Activated T-helper 17 cell treated with anti-CD3 and anti-CD28 coated beads, Interleukin-2, amount 50 U/mL, for 72 hours (primary cell): ENCODE results near the gene LTO1. TPM values are rescaled to one million over a fixed set of nuclear protein-coding genes. Genes with fewer than 3 reads are reported as not detected.

Source experiments
- ATAC-seq: fragments of 150-1000 bp; cut with Tn5 transposase; replicated peaks from 2 replicates; pipeline ENCODE4 v1.10.0; 2021; ENCODE audit warnings: mild to moderate bottlenecking, moderate library complexity
- H3K27ac Mint-ChIP-seq: one replicate; pipeline ENCODE4 v1.8.0; 2022; ENCODE audit warnings: mixed read lengths
- H3K27me3 Mint-ChIP-seq: one replicate; pipeline ENCODE4 v1.8.0; 2022; ENCODE audit warnings: mixed read lengths
- H3K36me3 Mint-ChIP-seq: one replicate; pipeline ENCODE4 v1.8.0; 2022; ENCODE audit warnings: low read depth, mild to moderate bottlenecking, mixed read lengths
- H3K4me1 Mint-ChIP-seq: one replicate; pipeline ENCODE4 v1.8.0; 2022; ENCODE audit warnings: mixed read lengths
- H3K4me3 Mint-ChIP-seq: one replicate; pipeline ENCODE4 v1.8.0; 2022; ENCODE audit warnings: mild to moderate bottlenecking, mixed read lengths
- H3K9me3 Mint-ChIP-seq: one replicate; pipeline ENCODE4 v1.8.0; 2022; ENCODE audit warnings: mixed read lengths
- total RNA-seq, 2 donors: library from RNA; stranded (reverse); gene quantifications; one replicate each; pipeline ENCODE4 v1.2.3, GENCODE V29; 2022

LTO1 gene
- total RNA-seq, 2 donors from 2014 or later, result 20.4 to 25.6 TPM

- no peak overlapping the region for H3K27ac Mint-ChIP-seq
- no peaks in the 10 kb centered on the region for H3K9me3 Mint-ChIP-seq
- no peak for ATAC-seq
- no peak overlapping the region for H3K4me3 Mint-ChIP-seq
- H3K27me3 Mint-ChIP-seq, result no peaks in the 10 kb centered on the region
- no peaks in the 10 kb centered on the region for H3K4me1 Mint-ChIP-seq
- no peaks in the 10 kb centered on the region for H3K36me3 Mint-ChIP-seq
These were observed 22.2 kb downstream of the LTO1 start for GRCh38 chr11:69652999-69653398.

GRCh38 chr11:69651834-69652620 is 23.1 kb downstream of the LTO1 start:
- H3K36me3 Mint-ChIP-seq, result no peaks in the 10 kb centered on the region
- no peak overlapping the region for H3K4me3 Mint-ChIP-seq
- H3K4me1 Mint-ChIP-seq, result no peaks in the 10 kb centered on the region
- ATAC-seq, result no peak
- H3K27ac Mint-ChIP-seq, result no peak overlapping the region
- no peaks in the 10 kb centered on the region for H3K9me3 Mint-ChIP-seq
- H3K27me3 Mint-ChIP-seq, result no peaks in the 10 kb centered on the region

DNA sequence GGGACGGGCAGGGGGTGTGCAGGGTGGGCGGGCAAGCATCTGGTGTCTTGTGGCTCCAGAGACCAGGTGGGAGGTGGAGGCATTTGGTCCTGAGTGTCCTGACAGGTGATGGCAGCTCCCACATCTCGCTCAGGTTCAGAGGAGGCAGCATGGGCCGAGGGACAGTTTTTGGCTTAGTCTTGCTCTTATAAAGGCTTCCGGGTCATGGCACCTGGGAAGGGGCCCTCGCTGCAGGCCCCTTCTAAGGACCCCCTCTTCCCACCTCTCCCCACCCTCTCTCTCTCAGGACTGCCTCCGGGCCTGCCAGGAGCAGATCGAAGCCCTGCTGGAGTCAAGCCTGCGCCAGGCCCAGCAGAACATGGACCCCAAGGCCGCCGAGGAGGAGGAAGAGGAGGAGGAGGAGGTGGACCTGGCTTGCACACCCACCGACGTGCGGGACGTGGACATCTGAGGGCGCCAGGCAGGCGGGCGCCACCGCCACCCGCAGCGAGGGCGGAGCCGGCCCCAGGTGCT is 24.3 kb downstream of the LTO1 start:
- H3K4me1 Mint-ChIP-seq, result no peaks in the 10 kb centered on the region
- no peak overlapping the region for H3K4me3 Mint-ChIP-seq
- H3K9me3 Mint-ChIP-seq, result no peaks in the 10 kb centered on the region
- no peaks in the 10 kb centered on the region for H3K36me3 Mint-ChIP-seq
- H3K27ac Mint-ChIP-seq, result no peak overlapping the region
- ATAC-seq, result no peak
- H3K27me3 Mint-ChIP-seq, result no peaks in the 10 kb centered on the region

DNA sequence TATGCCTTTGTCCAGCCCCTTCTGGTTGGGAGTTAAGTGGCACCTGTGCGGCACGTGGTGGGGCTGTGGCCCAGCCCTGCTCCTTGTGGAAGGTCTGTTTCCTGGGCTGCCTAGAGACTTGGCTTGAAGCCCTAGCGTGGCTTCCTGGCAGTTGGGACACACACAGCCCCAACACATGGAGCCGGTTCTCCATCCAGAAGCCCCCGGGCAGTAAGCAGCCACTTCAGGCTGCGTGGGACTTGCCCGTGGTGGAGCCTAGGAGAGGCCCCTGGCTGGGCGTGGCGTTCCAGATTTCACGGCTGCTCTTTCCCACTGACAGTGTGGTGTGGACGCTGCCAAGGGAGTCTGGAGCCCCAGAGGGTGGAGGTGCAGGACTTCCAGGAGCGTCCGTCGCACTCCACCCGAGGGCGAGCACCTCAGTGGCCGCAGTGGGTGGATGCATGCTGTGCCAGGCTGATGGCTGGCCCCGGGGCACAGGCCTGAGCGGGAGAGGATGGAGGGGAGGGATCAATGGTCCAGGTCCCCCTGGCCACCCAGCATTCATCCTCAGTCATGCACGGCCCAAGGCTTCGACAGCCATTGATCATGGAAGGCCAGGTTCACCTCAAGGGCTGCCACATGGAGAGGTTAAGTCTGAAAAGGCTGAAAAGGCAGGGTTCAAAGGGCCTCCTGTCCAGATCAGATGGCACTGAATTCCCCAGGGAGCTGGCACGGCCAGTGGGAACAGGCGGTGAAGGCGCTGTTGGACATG is 24.9 kb downstream of the LTO1 start:
- H3K27me3 Mint-ChIP-seq, result no peaks in the 10 kb centered on the region
- no peak overlapping the region for H3K4me3 Mint-ChIP-seq
- no peak for ATAC-seq

DNA sequence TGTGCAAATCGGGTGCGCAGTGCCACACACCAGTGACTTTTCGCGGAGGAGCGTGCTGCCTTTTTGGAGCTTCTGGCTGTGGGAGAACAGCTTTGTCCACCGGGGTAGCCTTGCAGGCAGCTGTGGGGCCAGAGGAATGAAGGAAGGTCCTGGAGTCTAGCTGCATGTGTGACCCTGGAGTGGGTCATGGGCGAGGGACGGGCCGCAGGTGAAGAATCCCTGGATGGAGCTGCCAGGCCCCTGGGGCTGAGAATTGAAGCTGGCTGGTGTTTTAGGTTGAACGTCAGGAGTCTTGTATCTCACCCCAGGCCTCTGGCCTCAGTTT is 25.6 kb downstream of the LTO1 start:
- H3K27me3 Mint-ChIP-seq, result no peaks in the 10 kb centered on the region
- H3K36me3 Mint-ChIP-seq, result no peaks in the 10 kb centered on the region
- H3K4me3 Mint-ChIP-seq, result no peak overlapping the region
- no peak for ATAC-seq
- no peaks in the 10 kb centered on the region for H3K9me3 Mint-ChIP-seq
- no peak overlapping the region for H3K27ac Mint-ChIP-seq
- H3K4me1 Mint-ChIP-seq, result no peaks in the 10 kb centered on the region

More for the DNA sequence above, 24.9 kb downstream of the LTO1 start:
- Mint-ChIP-seq H3K36me3 (no peaks in the 10 kb centered on the region), H3K4me1 (no peaks in the 10 kb centered on the region), H3K27ac (no peak overlapping the region), H3K9me3 (no peaks in the 10 kb centered on the region)

DNA sequence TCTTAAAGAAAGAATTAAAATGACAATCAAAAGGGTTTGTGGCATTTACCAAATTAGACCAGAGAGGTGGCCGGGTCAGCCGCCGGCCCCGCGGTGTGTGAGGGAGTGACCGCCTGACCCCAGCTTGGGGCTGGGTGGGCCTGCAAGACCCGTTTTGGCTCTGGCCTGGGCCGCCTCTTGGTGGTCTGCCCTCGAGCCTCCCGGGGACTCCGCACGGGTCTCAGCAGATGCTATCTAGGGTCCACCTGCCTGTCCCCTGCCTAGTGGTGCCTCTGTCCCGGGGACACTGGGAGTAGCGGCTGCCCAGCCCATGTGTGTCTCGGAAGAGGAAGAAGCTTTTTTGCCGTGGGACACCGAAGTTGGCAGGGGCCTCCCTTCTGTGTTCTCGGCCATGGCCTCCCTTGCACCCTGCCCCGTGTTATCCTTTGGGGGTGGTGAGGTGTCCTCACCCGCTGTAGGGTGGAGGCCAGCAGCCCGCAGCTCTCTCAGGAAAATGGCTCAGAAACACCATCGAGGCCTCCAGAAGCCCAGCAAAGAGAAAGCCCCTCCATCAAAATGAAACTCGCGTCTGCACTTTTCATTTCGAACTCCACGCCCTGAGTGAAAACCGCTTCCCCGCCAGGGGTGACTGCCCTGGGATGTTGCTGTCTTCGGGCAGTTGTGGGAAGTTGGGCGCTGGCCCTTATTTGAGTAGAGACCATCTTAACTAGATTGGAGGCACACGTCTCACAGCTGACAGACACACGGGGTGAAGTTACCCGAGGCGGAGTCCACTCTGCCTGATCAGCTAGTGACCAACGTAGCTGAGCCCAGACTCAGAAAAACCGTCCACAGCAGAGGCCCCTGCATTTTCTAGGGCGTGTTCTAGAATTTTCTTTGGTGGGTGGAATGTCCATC is 26.2 kb downstream of the LTO1 start:
- Mint-ChIP-seq H3K36me3 (no peaks in the 10 kb centered on the region), H3K27me3 (no peaks in the 10 kb centered on the region), H3K4me3 (no peak overlapping the region), H3K4me1 (no peaks in the 10 kb centered on the region), H3K9me3 (no peaks in the 10 kb centered on the region), H3K27ac (no peak overlapping the region)
- no peak for ATAC-seq

DNA sequence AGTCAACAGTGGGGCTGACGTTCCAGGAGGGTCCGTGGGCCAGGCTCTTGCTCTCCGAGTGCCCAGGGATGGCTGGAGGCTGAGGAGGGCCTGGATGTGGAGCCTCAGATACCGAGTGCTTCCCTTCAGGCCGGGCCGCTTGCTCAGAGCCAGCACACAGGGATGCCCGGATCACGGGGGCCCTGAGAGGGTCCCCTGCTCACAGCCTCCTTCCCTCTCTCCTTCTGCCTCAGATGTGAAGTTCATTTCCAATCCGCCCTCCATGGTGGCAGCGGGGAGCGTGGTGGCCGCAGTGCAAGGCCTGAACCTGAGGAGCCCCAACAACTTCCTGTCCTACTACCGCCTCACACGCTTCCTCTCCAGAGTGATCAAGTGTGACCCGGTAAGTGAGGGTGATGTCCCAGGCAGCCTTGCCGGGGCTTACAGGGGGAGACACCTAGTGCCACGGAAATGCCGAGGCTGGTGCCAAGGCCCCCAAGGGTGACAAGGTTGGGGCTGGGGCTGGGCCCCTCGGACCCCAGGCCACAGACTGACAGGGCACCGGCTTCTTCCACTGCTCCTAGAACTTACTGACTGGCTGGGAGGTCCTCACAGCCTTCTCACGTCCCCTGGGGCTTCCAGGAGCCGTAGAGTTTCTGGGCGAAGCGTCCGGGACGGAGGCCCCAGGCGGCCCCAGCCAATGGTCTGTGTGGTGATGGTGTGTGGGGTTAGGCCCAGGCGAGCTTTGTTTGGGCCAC is 27.2 kb downstream of the LTO1 start:
- Mint-ChIP-seq H3K27me3 (no peaks in the 10 kb centered on the region), H3K4me1 (no peaks in the 10 kb centered on the region), H3K27ac (no peak overlapping the region), H3K4me3 (no peak overlapping the region), H3K36me3 (no peaks in the 10 kb centered on the region), H3K9me3 (no peaks in the 10 kb centered on the region)
- ATAC-seq, result no peak

- no peaks in the 10 kb centered on the region for H3K36me3 Mint-ChIP-seq
- no peaks in the 10 kb centered on the region for H3K9me3 Mint-ChIP-seq
- H3K4me1 Mint-ChIP-seq, result no peaks in the 10 kb centered on the region
- no peak for ATAC-seq
- H3K27me3 Mint-ChIP-seq, result no peaks in the 10 kb centered on the region
- H3K4me3 Mint-ChIP-seq, result no peak overlapping the region
- no peak overlapping the region for H3K27ac Mint-ChIP-seq
These were observed 27.8 kb downstream of the LTO1 start for GRCh38 chr11:69647390-69647748.

GRCh38 chr11:69646493-69647389 is 28.4 kb downstream of the LTO1 start:
- no peaks in the 10 kb centered on the region for H3K36me3 Mint-ChIP-seq
- ATAC-seq, result no peak
- no peaks in the 10 kb centered on the region for H3K9me3 Mint-ChIP-seq
- H3K27me3 Mint-ChIP-seq, result no peaks in the 10 kb centered on the region
- no peaks in the 10 kb centered on the region for H3K4me1 Mint-ChIP-seq
- no peak overlapping the region for H3K27ac Mint-ChIP-seq
- H3K4me3 Mint-ChIP-seq, result no peak overlapping the region

GRCh38 chr11:69645801-69646492 is 29.2 kb downstream of the LTO1 start:
- no peak for ATAC-seq
- no peak overlapping the region for H3K27ac Mint-ChIP-seq
- H3K36me3 Mint-ChIP-seq, result no peaks in the 10 kb centered on the region
- peaks cover 5% of the 10 kb centered on the region for H3K27me3 Mint-ChIP-seq
- H3K4me1 Mint-ChIP-seq, result peaks cover 5% of the 10 kb centered on the region
- H3K4me3 Mint-ChIP-seq, result no peak overlapping the region
- H3K9me3 Mint-ChIP-seq, result no peaks in the 10 kb centered on the region

DNA sequence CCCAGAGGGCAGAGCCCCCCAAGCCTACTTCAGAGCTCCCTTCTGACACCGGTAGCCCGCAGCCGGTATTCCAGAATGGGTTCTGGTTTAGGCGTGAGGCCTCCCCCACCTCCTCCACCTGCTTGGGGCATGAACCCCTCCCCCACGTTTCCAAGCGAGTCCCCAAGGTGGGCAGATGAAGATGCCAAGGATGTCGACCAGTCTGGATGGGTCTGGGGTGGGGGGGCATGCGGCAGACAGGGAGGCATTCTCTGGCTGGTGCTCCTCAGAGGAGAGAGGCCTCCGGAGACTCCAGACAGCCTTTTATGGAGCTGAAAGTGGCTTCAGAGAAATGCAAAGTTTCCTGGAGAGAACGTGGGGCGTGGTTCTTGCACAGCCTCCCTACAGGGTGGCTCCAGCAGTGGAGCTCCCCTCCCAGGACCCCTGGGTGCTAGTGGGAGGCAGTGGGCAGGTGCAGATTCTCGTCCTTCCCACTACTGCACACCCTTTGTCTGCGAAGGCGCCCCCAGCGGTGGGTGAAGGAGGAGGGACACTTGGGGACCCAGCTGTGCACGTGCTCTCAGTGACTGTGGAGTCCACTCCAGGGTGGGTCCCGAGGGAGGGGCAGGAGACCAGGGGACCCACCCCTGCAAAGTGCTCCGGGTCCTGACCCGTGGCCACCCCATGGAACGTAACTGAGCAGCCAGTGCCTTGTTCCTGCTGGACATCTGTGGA is 30.0 kb downstream of the LTO1 start:
- Mint-ChIP-seq H3K9me3 (no peaks in the 10 kb centered on the region), H3K4me1 (peaks cover 5% of the 10 kb centered on the region), H3K27me3 (peaks cover 12% of the 10 kb centered on the region), H3K4me3 (no peak overlapping the region), H3K36me3 (no peaks in the 10 kb centered on the region), H3K27ac (no peak overlapping the region)
- no peak for ATAC-seq
